Measurements from ENCODE around the gene PTP4A1.
"Not testable (repeated sequence)": the region's sequence is repeated elsewhere in the genome, so short reads cannot be mapped to it uniquely, and the experiment has no call there.

Gene PTP4A1

DNA sequence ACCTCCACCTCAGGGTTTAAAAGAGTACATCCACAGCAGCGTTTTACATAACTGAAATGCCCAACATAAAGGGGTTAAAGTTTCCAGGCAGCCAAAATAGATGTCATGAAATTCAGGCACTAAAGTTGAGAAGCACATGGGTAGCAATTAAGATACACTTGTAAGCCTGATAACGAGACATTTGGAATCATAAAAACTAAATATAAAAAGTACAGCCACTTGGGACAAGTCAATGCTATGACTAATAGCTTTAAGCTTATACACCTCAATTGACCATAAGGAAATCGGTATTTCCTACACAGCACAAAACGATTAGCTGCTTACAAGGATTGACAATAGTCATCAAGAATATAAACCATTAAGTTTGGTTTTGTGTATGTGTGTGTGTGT lies 11.8 kb downstream of the PTP4A1 start:
- H3K4me1 ChIP-seq (ENCODE audit: control insufficient read depth, low read length), result peaks cover 6% of the 10 kb centered on the region
- no peaks in the 10 kb centered on the region for H3K9me3 ChIP-seq (ENCODE audit: control insufficient read depth, insufficient read depth, low read length)
- no peak overlapping the region for H3K27ac ChIP-seq (ENCODE audit: low read depth, low read length)
- TF ChIP-seq EZH2phosphoT487 (IDR thresholded peaks at IDR 0.05; ENCODE audit: borderline replicate concordance, low read length), result no peak
- TF ChIP-seq, protein P1, sequence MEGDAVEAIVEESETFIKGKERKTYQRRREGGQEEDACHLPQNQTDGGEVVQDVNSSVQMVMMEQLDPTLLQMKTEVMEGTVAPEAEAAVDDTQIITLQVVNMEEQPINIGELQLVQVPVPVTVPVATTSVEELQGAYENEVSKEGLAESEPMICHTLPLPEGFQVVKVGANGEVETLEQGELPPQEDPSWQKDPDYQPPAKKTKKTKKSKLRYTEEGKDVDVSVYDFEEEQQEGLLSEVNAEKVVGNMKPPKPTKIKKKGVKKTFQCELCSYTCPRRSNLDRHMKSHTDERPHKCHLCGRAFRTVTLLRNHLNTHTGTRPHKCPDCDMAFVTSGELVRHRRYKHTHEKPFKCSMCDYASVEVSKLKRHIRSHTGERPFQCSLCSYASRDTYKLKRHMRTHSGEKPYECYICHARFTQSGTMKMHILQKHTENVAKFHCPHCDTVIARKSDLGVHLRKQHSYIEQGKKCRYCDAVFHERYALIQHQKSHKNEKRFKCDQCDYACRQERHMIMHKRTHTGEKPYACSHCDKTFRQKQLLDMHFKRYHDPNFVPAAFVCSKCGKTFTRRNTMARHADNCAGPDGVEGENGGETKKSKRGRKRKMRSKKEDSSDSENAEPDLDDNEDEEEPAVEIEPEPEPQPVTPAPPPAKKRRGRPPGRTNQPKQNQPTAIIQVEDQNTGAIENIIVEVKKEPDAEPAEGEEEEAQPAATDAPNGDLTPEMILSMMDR (IDR thresholded peaks at IDR 0.05; ENCODE audit: low read depth, low read length, poor library complexity, severe bottlenecking), result no peak
- peaks cover 30% of the 10 kb centered on the region for H3F3A ChIP-seq (ENCODE audit: control insufficient read depth, insufficient read depth)
- peaks cover 38% of the 10 kb centered on the region for H3K36me3 ChIP-seq (ENCODE audit: control insufficient read depth, low read length)
- no peaks in the 10 kb centered on the region for H3K27me3 ChIP-seq (ENCODE audit: control insufficient read depth, low read length)
- no peak overlapping the region for H3K4me2 ChIP-seq (ENCODE audit: low read length)
- H3K4me3 ChIP-seq (ENCODE audit: low read length), result no peak overlapping the region
- H3K9me2 ChIP-seq (replicated peaks; ENCODE audit: control insufficient read depth, low read length), result no peaks in the 10 kb centered on the region
- no peaks in the 10 kb centered on the region for H4K20me1 ChIP-seq (ENCODE audit: control insufficient read depth, insufficient read depth, low read depth, low read length)
- H3K79me2 ChIP-seq (ENCODE audit: control insufficient read depth, low read length), result no peaks in the 10 kb centered on the region

DNA sequence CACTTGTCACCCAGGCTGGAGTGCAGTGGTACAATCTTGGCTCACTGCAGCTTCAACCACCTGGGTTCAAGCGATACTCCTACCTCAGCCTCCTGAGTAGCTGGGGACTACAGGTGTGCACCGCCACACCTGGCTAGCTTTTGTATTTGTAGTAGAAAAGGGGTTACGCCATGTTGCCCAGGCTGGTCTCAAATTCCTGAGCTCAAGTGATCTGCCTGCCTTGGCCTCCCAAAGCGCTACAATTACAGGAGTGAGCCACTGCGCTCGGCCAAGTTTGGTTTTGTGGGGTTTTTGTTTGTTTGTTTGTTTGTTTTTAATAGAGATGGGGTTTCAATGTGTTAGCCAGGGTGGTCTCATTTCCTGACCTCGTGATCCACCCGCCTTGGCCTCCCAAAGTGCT lies 12.3 kb downstream of the PTP4A1 start:
- TF ChIP-seq, protein P1 (IDR thresholded peaks at IDR 0.05; ENCODE audit: low read depth, low read length, poor library complexity, severe bottlenecking), result no peak
- TF ChIP-seq EZH2phosphoT487 (IDR thresholded peaks at IDR 0.05; ENCODE audit: borderline replicate concordance, low read length), result no peak
- peaks cover 28% of the 10 kb centered on the region for H3F3A ChIP-seq (ENCODE audit: control insufficient read depth, insufficient read depth)

DNA sequence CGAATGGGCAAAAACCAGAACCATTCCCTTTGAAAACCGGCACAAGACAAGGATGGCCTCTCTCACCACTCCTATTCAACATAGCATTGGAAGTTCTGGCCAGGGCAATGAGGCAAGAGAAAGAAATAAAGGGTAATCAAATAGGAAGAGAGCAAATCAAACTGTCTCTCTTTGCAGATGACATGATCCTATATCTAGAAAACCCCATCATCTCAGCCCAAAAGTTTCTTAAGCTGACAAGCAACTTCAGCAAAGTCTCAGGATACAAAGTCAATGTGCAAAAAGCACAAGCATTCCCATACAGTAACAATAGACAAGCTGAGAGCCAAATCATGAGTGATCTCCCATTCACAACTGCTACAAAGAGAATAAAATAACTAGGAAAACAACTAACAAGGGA lies 13.4 kb downstream of the PTP4A1 start:
- not testable (repeated sequence) for H3K9me3 ChIP-seq (ENCODE audit: control insufficient read depth, insufficient read depth, low read length)
- H3F3A ChIP-seq (ENCODE audit: control insufficient read depth, insufficient read depth), result peaks cover 26% of the 10 kb centered on the region

More for the DNA sequence above, 12.3 kb downstream of the PTP4A1 start:
- H3K79me2 ChIP-seq (ENCODE audit: control insufficient read depth, low read length), result no peaks in the 10 kb centered on the region
- H3K36me3 ChIP-seq (ENCODE audit: control insufficient read depth, low read length), result peaks cover 34% of the 10 kb centered on the region
- no peak overlapping the region for H3K4me2 ChIP-seq (ENCODE audit: low read length)
- H3K4me1 ChIP-seq (ENCODE audit: control insufficient read depth, low read length), result peaks cover 6% of the 10 kb centered on the region
- no peaks in the 10 kb centered on the region for H3K27me3 ChIP-seq (ENCODE audit: control insufficient read depth, low read length)
- H3K27ac ChIP-seq (ENCODE audit: low read depth, low read length), result no peak overlapping the region
- no peaks in the 10 kb centered on the region for H4K20me1 ChIP-seq (ENCODE audit: control insufficient read depth, insufficient read depth, low read depth, low read length)
- H3K4me3 ChIP-seq (ENCODE audit: low read length), result no peak overlapping the region
- no peaks in the 10 kb centered on the region for H3K9me2 ChIP-seq (replicated peaks; ENCODE audit: control insufficient read depth, low read length)
- no peaks in the 10 kb centered on the region for H3K9me3 ChIP-seq (ENCODE audit: control insufficient read depth, insufficient read depth, low read length)

DNA sequence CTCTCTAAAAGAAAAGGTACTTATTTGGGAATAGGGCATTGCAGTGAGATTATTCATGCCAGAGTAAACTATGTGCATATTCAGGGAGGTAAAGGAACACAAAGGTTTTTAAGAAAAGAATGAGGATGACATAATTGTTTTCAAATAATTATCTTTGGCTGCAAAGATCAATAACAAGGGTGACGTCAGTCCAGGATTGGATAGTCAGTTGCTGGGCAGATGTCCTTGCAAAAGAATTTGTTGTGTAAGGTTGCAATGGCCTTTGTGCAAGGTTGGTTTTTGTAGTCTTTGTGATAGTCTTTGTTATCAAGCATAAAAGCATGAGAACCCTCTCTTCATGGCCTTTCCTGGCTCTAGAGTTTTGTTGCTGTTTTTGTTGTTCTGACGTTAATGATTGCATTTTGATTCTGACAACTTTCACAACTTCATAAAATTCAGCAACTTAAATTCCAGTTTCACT lies 17.7 kb downstream of the PTP4A1 start:
- peaks cover 6% of the 10 kb centered on the region for H3K4me1 ChIP-seq (ENCODE audit: control insufficient read depth, low read length)

More for the DNA sequence above, 13.4 kb downstream of the PTP4A1 start:
- peaks cover 23% of the 10 kb centered on the region for H3K36me3 ChIP-seq (ENCODE audit: control insufficient read depth, low read length)
- H3K27me3 ChIP-seq (ENCODE audit: control insufficient read depth, low read length); H3K4me2 ChIP-seq (ENCODE audit: low read length); H4K20me1 ChIP-seq (ENCODE audit: control insufficient read depth, insufficient read depth, low read depth, low read length); H3K4me3 ChIP-seq (ENCODE audit: low read length); H3K9me2 ChIP-seq (replicated peaks; ENCODE audit: control insufficient read depth, low read length); H3K4me1 ChIP-seq (ENCODE audit: control insufficient read depth, low read length); H3K27ac ChIP-seq (ENCODE audit: low read depth, low read length); H3K79me2 ChIP-seq (ENCODE audit: control insufficient read depth, low read length): not testable (repeated sequence)

More for the DNA sequence above, 17.7 kb downstream of the PTP4A1 start:
- no peak overlapping the region for H3K4me2 ChIP-seq (ENCODE audit: low read length)
- H4K20me1 ChIP-seq (ENCODE audit: control insufficient read depth, insufficient read depth, low read depth, low read length), result no peaks in the 10 kb centered on the region
- H3K27me3 ChIP-seq (ENCODE audit: control insufficient read depth, low read length), result no peaks in the 10 kb centered on the region
- no peaks in the 10 kb centered on the region for H3K9me3 ChIP-seq (ENCODE audit: control insufficient read depth, insufficient read depth, low read length)
- no peak overlapping the region for H3K4me3 ChIP-seq (ENCODE audit: low read length)
- no peaks in the 10 kb centered on the region for H3K9me2 ChIP-seq (replicated peaks; ENCODE audit: control insufficient read depth, low read length)
- no peaks in the 10 kb centered on the region for H3K79me2 ChIP-seq (ENCODE audit: control insufficient read depth, low read length)
- no peaks in the 10 kb centered on the region for H3K36me3 ChIP-seq (ENCODE audit: control insufficient read depth, low read length)
- peaks cover 2% of the 10 kb centered on the region; the same call in 1 of the 2 replicates for H3F3A ChIP-seq (ENCODE audit: control insufficient read depth, insufficient read depth)
- TF ChIP-seq EZH2phosphoT487 (IDR thresholded peaks at IDR 0.05; ENCODE audit: borderline replicate concordance, low read length), result no peak
- TF ChIP-seq, protein P1 (IDR thresholded peaks at IDR 0.05; ENCODE audit: low read depth, low read length, poor library complexity, severe bottlenecking), result no peak
- no peak overlapping the region for H3K27ac ChIP-seq (ENCODE audit: low read depth, low read length)
